ENCODE data around the gene TCF4.

TCF4 gene

DNA sequence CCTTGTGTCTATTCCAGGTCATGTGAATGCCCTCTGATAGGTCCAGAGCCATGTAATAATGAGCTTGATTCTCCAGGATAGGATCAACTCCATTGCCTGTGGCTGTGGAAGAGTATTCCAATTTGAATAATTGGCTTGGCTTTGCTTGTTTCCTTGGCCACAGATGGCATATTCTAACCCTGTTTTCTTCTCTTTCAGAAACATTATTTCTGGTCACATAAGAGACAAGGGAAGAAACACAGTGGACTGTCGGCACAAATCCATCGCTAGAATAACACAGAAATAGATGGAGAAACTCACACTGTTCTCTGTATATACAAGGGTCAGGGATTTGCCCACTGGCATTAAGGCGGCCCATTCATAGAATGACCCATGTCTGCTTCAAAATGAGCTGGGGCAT lies 350.3 kb downstream of the TCF4 start (continued):
- TF ChIP-seq ZNF157 (tag by site-specific recombination; IDR thresholded peaks at IDR 0.05): no peak
- TF ChIP-seq ZNF174 (tag by site-specific recombination; IDR thresholded peaks at IDR 0.05): no peak

DNA sequence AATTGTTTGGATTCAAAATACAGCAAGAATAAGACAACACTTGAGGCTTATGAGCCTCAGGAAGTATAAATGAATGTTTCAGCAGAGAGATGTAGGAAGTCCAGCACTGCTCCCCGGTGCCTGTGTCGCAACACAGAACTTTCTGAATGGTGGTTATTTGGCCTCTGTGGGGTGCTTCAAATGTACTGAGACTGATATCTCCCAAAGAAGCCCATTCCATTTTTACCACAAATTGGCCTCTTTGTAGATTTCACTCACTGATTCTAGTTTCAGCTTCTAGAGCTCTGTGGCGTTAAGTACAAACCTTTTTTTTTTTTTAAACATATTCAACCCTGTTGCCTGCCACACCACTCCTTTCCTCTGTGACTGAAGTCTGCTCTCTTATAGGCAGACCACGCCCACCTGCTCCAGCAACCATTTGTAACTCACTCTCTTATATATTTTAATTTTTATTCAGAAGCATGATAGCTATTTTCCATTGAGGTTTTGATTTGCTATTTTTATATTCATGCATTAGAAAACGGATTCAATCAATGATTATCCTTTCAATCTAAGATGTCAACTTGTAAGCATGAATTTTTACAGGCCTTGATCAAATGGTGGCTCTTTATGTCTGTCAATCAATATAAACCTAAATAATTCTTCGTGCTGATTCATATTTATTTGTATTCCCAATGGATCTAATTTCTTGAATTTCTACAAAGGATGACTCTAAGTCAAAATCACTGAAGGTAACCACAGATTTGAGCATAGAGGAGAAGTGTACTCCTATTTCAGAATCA lies 351.7 kb downstream of the TCF4 start:
- Histone ChIP-seq H3K27ac (ENCODE audit: extremely low read depth, low read depth, low read length) (no peak overlapping the region), H3K4me1 (ENCODE audit: control insufficient read depth, insufficient read depth, low read length) (peaks cover 11% of the 10 kb centered on the region), H3K9me3 (ENCODE audit: control insufficient read depth, insufficient read depth, low read depth, low read length) (no peaks in the 10 kb centered on the region), H3K36me3 (ENCODE audit: control insufficient read depth in 2 of 2, insufficient read depth in 1 of 2, low read length in 2 of 2) (peaks cover 15 to 18% of the 10 kb centered on the region in 2 experiments), H3K4me3 (ENCODE audit: low read depth, low read length) (no peak overlapping the region)
- TF ChIP-seq KLF9 (tag by site-specific recombination; IDR thresholded peaks at IDR 0.05; ENCODE audit: low read depth): 0 out of 2 replicates have a peak, but pooled peaks have one; percentile 27
- no peak for TF ChIP-seq OSR2 (tag by site-specific recombination; IDR thresholded peaks at IDR 0.05)
- ChIA-PET POLR2A (no interaction called here), CTCF (interaction anchor here (1.3 kb wide), 1 partner anchor 1340 kb away, joined by 5 read pairs; no protein-coding TSS in a partner anchor)

DNA sequence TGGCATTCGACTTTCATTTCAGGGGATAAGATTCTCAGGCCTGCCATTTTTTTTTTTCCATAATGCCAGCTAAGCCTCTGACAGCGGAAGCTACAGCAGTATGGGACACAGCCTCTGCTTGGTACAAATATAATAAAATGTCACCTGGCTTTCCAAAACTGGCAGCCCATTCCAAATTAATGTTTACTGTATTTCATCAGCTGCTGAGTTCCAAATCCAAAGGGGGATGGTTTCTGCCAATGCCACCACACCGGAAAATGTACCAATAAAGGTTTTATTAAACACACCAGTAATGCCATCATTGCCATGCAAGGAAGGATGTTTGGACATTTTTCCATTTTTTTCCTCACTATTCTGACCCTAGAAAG lies 352.9 kb downstream of the TCF4 start:
- no peak overlapping the region for H3K4me3 ChIP-seq (ENCODE audit: low read depth, low read length)
- H3K4me1 ChIP-seq (ENCODE audit: control insufficient read depth, insufficient read depth, low read length): peaks cover 6% of the 10 kb centered on the region
- no peaks in the 10 kb centered on the region for H3K9me3 ChIP-seq (ENCODE audit: control insufficient read depth, insufficient read depth, low read depth, low read length)
- TF ChIP-seq, protein P1, sequence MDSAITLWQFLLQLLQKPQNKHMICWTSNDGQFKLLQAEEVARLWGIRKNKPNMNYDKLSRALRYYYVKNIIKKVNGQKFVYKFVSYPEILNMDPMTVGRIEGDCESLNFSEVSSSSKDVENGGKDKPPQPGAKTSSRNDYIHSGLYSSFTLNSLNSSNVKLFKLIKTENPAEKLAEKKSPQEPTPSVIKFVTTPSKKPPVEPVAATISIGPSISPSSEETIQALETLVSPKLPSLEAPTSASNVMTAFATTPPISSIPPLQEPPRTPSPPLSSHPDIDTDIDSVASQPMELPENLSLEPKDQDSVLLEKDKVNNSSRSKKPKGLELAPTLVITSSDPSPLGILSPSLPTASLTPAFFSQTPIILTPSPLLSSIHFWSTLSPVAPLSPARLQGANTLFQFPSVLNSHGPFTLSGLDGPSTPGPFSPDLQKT (IDR thresholded peaks at IDR 0.05; ENCODE audit: borderline replicate concordance, low read depth, low read length): no peak
- TF ChIP-seq ZFP3 (tag by site-specific recombination; IDR thresholded peaks at IDR 0.05; ENCODE audit: low read depth) (no peak), ZNF2 (tag by site-specific recombination; IDR thresholded peaks at IDR 0.05) (no peak), ZBTB1 (tag by site-specific recombination; IDR thresholded peaks at IDR 0.05) (no peak), ZNF133 (tag by site-specific recombination; IDR thresholded peaks at IDR 0.05) (no peak), ZNF211 (tag by site-specific recombination; IDR thresholded peaks at IDR 0.05; ENCODE audit: low read depth) (no peak)
- TF ChIP-seq, protein P2, sequence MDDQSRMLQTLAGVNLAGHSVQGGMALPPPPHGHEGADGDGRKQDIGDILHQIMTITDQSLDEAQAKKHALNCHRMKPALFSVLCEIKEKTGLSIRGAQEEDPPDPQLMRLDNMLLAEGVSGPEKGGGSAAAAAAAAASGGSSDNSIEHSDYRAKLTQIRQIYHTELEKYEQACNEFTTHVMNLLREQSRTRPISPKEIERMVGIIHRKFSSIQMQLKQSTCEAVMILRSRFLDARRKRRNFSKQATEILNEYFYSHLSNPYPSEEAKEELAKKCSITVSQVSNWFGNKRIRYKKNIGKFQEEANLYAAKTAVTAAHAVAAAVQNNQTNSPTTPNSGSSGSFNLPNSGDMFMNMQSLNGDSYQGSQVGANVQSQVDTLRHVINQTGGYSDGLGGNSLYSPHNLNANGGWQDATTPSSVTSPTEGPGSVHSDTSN (CRISPR knock-in tag; IDR thresholded peaks at IDR 0.05): no peak
- TF ChIP-seq, protein P3, sequence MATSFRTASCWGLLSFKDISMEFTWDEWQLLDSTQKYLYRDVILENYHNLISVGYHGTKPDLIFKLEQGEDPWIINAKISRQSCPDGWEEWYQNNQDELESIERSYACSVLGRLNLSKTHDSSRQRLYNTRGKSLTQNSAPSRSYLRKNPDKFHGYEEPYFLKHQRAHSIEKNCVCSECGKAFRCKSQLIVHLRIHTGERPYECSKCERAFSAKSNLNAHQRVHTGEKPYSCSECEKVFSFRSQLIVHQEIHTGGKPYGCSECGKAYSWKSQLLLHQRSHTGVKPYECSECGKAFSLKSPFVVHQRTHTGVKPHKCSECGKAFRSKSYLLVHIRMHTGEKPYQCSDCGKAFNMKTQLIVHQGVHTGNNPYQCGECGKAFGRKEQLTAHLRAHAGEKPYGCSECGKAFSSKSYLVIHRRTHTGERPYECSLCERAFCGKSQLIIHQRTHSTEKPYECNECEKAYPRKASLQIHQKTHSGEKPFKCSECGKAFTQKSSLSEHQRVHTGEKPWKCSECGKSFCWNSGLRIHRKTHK (tag by site-specific recombination; IDR thresholded peaks at IDR 0.05): no peak
- TF ChIP-seq, protein P4, sequence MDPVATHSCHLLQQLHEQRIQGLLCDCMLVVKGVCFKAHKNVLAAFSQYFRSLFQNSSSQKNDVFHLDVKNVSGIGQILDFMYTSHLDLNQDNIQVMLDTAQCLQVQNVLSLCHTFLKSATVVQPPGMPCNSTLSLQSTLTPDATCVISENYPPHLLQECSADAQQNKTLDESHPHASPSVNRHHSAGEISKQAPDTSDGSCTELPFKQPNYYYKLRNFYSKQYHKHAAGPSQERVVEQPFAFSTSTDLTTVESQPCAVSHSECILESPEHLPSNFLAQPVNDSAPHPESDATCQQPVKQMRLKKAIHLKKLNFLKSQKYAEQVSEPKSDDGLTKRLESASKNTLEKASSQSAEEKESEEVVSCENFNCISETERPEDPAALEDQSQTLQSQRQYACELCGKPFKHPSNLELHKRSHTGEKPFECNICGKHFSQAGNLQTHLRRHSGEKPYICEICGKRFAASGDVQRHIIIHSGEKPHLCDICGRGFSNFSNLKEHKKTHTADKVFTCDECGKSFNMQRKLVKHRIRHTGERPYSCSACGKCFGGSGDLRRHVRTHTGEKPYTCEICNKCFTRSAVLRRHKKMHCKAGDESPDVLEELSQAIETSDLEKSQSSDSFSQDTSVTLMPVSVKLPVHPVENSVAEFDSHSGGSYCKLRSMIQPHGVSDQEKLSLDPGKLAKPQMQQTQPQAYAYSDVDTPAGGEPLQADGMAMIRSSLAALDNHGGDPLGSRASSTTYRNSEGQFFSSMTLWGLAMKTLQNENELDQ (tag by site-specific recombination; IDR thresholded peaks at IDR 0.05; ENCODE audit: low read depth): no peak
- ChIA-PET POLR2A (interaction anchor here (0.6 kb wide), 1 partner anchor 87 kb away, joined by 4 read pairs; no protein-coding TSS in a partner anchor), CTCF (interaction anchor here (0.5 to 3.3 kb wide), 70 partner anchors 8 to 1455 kb away, joined by 3 to 27 read pairs (median 4); no protein-coding TSS in a partner anchor)
- H3K36me3 ChIP-seq (ENCODE audit: control insufficient read depth in 2 of 2, insufficient read depth in 1 of 2, low read length in 2 of 2): peaks cover 15 to 26% of the 10 kb centered on the region in 2 experiments
- H3K27ac ChIP-seq (ENCODE audit: extremely low read depth, low read depth, low read length): no peak overlapping the region
